ENCODE results near the gene DCLK1. TPM values are rescaled to one million over a fixed set of nuclear protein-coding genes. Genes with fewer than 3 reads are reported as not detected.
"Not testable (repeated sequence)": the region's sequence is repeated elsewhere in the genome, so short reads cannot be mapped to it uniquely, and the experiment has no call there.

The DCLK1 gene
- total RNA-seq, 2 donors from 2014 or later = 25.6 to 27.8 TPM

GRCh38 chr13:36082806-36083205 lies 48.4 kb downstream of the DCLK1 start:
- no peaks in the 10 kb centered on the region for H3K9me3 ChIP-seq
- no peaks in the 10 kb centered on the region for H3K36me3 ChIP-seq
- no peaks in the 10 kb centered on the region for H3K27me3 ChIP-seq (replicated peaks; ENCODE audit: insufficient read depth)
- TF ChIP-seq CTCF (IDR thresholded peaks at IDR 0.05) = no peak
- H3K4me3 ChIP-seq = no peak overlapping the region
- DNase-seq (ENCODE audit: low spot score) (no peak), ATAC-seq (ENCODE audit: insufficient number of reproducible peaks, low FRiP score, low read depth) (no peak)
- no peak overlapping the region for H3K27ac ChIP-seq
- no peaks in the 10 kb centered on the region for H3K4me1 ChIP-seq (ENCODE audit: control insufficient read depth in 1 of 2, low read depth in 2 of 2)

DNA sequence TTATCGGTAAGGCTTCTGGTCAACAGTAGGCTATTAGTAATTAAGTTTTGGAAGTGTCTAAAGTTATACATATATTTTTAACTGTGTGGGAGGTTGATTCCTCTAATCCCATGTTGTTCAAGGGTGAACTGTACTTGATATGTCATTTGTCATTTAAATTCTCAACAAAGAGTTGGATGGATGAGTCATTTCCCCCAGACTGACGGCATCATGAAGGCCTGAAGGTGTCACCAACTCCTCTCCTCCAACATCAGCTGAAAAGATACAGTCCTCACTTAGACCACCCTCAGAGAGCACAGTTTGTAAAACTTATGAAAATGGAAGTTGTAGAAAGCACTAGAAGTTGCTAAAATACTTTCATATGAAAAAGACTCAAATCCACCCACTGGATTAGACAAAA lies 48.8 kb downstream of the DCLK1 start:
- Histone ChIP-seq H3K4me3 (no peak overlapping the region), H3K27me3 (replicated peaks; ENCODE audit: insufficient read depth) (no peaks in the 10 kb centered on the region), H3K27ac (no peak overlapping the region), H3K9me3 (no peaks in the 10 kb centered on the region), H3K4me1 (ENCODE audit: control insufficient read depth in 1 of 2, low read depth in 2 of 2) (no peaks in the 10 kb centered on the region), H3K36me3 (no peaks in the 10 kb centered on the region)
- ATAC-seq (ENCODE audit: insufficient number of reproducible peaks, low FRiP score, low read depth) (no peak), DNase-seq (ENCODE audit: low spot score) (no peak)
- TF ChIP-seq CTCF (IDR thresholded peaks at IDR 0.05) = no peak

DNA sequence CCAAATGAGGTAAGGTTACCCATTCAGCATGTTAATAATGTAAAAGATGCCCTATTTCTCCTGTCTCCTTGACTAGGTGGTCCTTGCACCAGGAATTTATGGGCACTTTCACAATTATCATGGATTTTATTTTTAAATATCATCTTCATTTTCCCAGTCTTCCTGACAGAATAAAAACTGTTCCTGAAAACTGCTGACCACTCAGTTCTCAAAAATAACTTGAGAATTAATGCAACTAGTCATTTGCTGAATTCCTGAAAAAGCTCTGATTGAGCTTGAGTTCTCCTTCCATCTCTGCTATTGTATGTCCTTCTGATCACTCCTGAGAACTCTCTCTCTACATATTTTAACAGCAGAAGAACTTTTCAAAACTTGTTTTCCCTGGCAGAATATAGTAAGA lies 55.0 kb downstream of the DCLK1 start:
- Histone ChIP-seq H3K4me1 (ENCODE audit: control insufficient read depth in 1 of 2, low read depth in 2 of 2) (no peaks in the 10 kb centered on the region), H3K36me3 (no peaks in the 10 kb centered on the region), H3K27ac (no peak overlapping the region), H3K9me3 (no peaks in the 10 kb centered on the region), H3K27me3 (replicated peaks; ENCODE audit: insufficient read depth) (no peaks in the 10 kb centered on the region), H3K4me3 (no peak overlapping the region)
- ATAC-seq (ENCODE audit: insufficient number of reproducible peaks, low FRiP score, low read depth) (no peak), DNase-seq (ENCODE audit: low spot score) (no peak)
- no peak for TF ChIP-seq CTCF (IDR thresholded peaks at IDR 0.05)

DNA sequence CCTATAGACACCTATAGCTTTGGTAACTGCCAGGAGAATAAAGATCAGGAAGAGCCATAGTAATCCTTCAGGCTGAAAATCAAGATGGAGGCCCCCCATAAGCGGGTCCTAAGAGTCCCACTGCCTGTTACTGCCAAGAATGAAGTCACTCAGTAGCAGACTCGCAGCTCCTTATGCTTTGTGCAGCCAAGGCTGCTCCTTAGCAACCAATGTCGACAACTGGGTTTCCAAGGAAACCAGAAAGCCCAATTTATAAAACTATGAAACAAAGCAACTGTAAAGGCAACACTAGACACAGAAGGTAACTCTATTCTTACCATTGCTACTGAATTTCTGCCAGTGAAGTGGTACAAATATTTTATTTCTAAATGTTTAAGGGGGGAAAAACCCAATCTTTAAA lies 56.5 kb downstream of the DCLK1 start:
- TF ChIP-seq CTCF (IDR thresholded peaks at IDR 0.05) = no peak
- Histone ChIP-seq H3K4me1 (ENCODE audit: control insufficient read depth in 1 of 2, low read depth in 2 of 2) (peaks cover 0 to 12% of the 10 kb centered on the region in 2 donors), H3K27me3 (replicated peaks; ENCODE audit: insufficient read depth) (no peaks in the 10 kb centered on the region), H3K4me3 (no peak overlapping the region), H3K36me3 (no peaks in the 10 kb centered on the region), H3K27ac (no peak overlapping the region), H3K9me3 (no peaks in the 10 kb centered on the region)
- no peak for ATAC-seq (ENCODE audit: insufficient number of reproducible peaks, low FRiP score, low read depth)
- no peak for DNase-seq (ENCODE audit: low spot score)

DNA sequence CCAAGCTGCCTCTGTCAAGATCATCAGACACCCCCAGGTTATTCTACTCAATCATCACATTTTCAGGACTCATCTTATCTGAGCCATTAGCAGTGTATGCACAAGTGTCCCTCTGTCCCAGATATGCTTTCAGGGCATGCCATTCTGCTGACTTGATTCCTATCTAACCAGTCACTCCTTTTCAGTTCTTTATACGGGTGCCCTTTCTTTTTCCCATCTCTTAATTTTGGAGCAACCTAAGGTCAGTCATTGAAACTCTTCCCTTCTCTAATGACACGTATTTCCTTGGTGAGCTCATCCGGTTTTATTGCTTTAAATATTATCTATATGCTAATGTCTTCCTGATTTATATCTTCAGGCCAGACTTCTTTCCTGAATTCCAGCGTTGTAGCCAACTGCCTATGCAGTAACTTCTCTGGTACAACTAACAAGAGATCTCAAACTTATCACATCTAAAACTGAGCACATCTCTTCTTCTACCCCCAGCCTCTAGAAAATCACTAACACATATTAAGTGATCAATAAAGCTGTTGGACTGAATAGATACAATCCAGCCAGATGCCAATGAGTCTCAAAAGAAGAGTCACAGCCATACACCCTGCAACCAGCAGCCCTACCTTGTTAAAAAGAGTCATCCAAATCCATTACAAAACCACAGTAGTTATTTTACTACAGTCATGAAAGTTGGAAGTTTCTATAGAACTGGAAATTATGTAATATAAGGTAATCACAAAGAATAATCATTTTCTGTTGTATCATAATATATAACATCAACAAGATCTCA lies 58.8 kb downstream of the DCLK1 start:
- Histone ChIP-seq H3K27me3 (replicated peaks; ENCODE audit: insufficient read depth) (no peaks in the 10 kb centered on the region), H3K4me1 (ENCODE audit: control insufficient read depth in 1 of 2, low read depth in 2 of 2) (peaks cover 0 to 34% of the 10 kb centered on the region in 2 donors), H3K36me3 (no peaks in the 10 kb centered on the region), H3K9me3 (no peaks in the 10 kb centered on the region), H3K27ac (no peak overlapping the region), H3K4me3 (no peak overlapping the region)
- TF ChIP-seq CTCF (IDR thresholded peaks at IDR 0.05) = no peak
- DNase-seq (ENCODE audit: low spot score) (no peak), ATAC-seq (ENCODE audit: insufficient number of reproducible peaks, low FRiP score, low read depth) (no peak)

DNA sequence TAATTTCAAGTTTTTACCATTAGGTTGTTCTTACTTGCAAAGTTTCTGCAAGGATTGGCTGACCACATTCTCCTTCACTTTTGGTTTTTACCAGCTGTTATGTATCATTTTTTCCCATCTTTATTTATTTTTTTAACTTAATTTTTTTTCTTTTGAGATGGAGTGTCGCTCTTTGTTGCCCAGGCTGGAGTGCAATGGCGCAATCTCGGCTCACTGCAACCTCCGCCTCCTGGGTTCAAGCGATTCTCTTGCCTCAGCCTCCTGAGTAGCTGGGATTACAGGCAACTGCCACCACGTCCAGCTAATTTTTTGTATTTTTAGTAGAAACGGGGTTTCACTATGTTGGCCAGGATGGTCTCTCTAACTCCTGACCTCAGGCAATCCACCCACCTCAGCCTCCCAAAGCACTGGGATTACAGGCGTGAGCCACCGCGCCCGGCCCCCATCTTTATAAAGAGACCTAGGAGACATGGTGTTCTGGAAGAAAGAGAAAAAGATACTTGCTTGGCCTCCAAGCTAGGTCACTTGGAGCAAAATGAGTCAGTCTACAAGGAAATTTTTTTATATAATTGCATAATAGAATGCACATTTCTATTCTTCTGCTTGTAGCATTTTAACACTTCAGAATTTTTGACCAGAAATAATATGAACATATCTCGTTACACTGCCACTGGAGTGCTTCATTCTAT lies 60.5 kb downstream of the DCLK1 start:
- H3K36me3 ChIP-seq; H3K4me3 ChIP-seq; H3K27me3 ChIP-seq (replicated peaks; ENCODE audit: insufficient read depth); H3K9me3 ChIP-seq; ATAC-seq (ENCODE audit: insufficient number of reproducible peaks, low FRiP score, low read depth); DNase-seq (ENCODE audit: low spot score): not testable (repeated sequence)
- peak overlapping the region in 1 of 2 donors; percentile 23 for H3K27ac ChIP-seq
- peaks cover 0 to 34% of the 10 kb centered on the region in 2 donors for H3K4me1 ChIP-seq (ENCODE audit: control insufficient read depth in 1 of 2, low read depth in 2 of 2)
